SK-N-SH (cell line): ENCODE measurements around the gene ARHGAP26.

Experiments used
- EP300 ChIP-seq, 2 experiments: IDR thresholded peaks; 2 replicates each; pipeline versions ENCODE4 v1.4.0 to v1.6.1; 2012; ENCODE audit warnings: borderline replicate concordance in 1 of 2, low read depth in 1 of 2, low read length in 1 of 2
- EZH2phosphoT487 ChIP-seq: fragments of 200-600 bp; sonication (generic); IDR thresholded peaks from 2 replicates; pipeline ENCODE4 v1.6.1; 2017; ENCODE audit warnings: low read depth, mixed run types, mild to moderate bottlenecking, antibody characterized with exemption, moderate library complexity, borderline replicate concordance
- MEF2A ChIP-seq: IDR thresholded peaks from 2 replicates; pipeline ENCODE4 v1.4.0; 2012; ENCODE audit warnings: low read depth, borderline replicate concordance
- POLR2AphosphoS5 ChIP-seq: IDR thresholded peaks from 2 replicates; pipeline ENCODE4 v1.6.1; 2012; ENCODE audit warnings: low read depth, low read length
- RFX5 ChIP-seq: IDR thresholded peaks from 2 replicates; pipeline ENCODE4 v1.6.1; 2012; ENCODE audit warnings: mild to moderate bottlenecking, improper control_type of control experiment, low read length
- TEAD4 ChIP-seq: IDR thresholded peaks from 2 replicates; pipeline ENCODE4 v1.4.0; 2012; ENCODE audit warnings: mild to moderate bottlenecking, borderline replicate concordance; ENCODE audit not compliant: insufficient read depth
- TF ChIP-seq, protein P1 (sequence below): fragments of 150-350 bp; IDR thresholded peaks from 2 replicates; pipeline ENCODE4 v1.6.1; 2017; ENCODE audit warnings: antibody characterized with exemption, low read length, low read depth, borderline replicate concordance
- TF ChIP-seq, protein P2 (sequence below): fragments of 200-600 bp; sonication (generic); IDR thresholded peaks from 2 replicates; pipeline ENCODE4 v1.6.1; 2017; ENCODE audit warnings: antibody characterized with exemption, mild to moderate bottlenecking, moderate library complexity

DNA sequence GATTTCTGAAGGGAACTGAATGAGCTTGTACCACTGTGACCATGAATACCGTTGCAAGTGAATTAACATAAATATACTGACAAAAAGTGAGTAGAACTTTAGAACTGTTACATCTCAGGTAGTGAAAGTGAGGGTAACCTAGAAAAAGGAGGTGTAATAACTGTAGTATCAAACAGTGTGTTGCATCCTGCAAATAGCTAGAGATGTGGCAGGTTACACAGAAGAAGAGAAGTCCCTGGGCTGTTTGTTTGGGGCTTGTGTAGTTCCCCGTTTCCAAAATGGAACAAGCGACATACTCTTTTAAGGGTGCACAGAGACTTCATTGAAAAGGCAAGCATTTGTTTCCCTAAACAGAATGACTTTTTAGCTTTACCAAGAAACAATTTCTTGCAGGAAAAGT lies 418.5 kb downstream of the ARHGAP26 start:
- TF ChIP-seq POLR2AphosphoS5 (no peak), MEF2A (no peak), EP300 (IDR thresholded peaks at IDR 0.05; ENCODE audit: borderline replicate concordance in 1 of 2, low read depth in 1 of 2, low read length in 1 of 2) (no peak), TEAD4 (no peak), EZH2phosphoT487 (no peak), RFX5 (no peak)
- TF ChIP-seq, protein P1, sequence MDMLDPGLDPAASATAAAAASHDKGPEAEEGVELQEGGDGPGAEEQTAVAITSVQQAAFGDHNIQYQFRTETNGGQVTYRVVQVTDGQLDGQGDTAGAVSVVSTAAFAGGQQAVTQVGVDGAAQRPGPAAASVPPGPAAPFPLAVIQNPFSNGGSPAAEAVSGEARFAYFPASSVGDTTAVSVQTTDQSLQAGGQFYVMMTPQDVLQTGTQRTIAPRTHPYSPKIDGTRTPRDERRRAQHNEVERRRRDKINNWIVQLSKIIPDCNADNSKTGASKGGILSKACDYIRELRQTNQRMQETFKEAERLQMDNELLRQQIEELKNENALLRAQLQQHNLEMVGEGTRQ = no peak
- TF ChIP-seq, protein P2, sequence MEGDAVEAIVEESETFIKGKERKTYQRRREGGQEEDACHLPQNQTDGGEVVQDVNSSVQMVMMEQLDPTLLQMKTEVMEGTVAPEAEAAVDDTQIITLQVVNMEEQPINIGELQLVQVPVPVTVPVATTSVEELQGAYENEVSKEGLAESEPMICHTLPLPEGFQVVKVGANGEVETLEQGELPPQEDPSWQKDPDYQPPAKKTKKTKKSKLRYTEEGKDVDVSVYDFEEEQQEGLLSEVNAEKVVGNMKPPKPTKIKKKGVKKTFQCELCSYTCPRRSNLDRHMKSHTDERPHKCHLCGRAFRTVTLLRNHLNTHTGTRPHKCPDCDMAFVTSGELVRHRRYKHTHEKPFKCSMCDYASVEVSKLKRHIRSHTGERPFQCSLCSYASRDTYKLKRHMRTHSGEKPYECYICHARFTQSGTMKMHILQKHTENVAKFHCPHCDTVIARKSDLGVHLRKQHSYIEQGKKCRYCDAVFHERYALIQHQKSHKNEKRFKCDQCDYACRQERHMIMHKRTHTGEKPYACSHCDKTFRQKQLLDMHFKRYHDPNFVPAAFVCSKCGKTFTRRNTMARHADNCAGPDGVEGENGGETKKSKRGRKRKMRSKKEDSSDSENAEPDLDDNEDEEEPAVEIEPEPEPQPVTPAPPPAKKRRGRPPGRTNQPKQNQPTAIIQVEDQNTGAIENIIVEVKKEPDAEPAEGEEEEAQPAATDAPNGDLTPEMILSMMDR = no peak
